ENCODE data around the gene SLX9.

DNA sequence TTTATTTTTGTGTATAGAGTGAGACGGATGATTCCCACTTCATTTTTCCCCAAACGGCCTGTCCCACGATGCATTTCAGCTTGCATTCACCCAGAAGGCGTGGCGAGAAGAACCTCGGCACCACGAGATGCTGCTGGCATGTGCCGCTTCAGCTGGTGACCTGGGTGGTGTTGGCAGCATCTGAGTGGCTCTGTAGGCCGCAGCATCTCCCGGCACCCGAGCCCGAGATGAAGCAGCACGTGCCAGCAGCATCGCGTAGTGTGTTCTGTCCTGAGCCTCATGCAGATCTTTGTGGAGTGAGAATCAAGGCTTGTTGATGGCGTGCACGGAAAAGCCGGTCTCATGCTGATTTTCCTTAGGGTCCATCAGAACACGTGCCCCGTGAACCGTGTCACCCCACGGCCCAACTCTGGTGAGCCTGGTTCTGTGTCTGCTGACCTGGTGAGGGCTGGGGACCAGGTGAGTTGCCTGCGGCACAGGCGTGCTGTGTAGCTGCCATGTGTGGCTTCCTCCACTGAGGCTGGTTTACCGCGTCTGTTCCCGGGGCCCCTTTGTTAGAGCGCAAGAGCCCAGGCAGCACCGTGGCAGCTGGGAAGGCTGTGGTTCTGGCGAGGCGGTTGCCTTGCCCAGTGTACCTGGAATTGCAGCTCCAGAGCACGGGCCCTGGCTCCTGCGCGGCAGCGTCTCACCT, 16.7 kb downstream of the SLX9 start:
- TF ChIP-seq POLR2AphosphoS5 (IDR thresholded peaks at IDR 0.05; ENCODE audit: insufficient read depth, low read depth, low read length), result no peak
- TF ChIP-seq, protein P1, sequence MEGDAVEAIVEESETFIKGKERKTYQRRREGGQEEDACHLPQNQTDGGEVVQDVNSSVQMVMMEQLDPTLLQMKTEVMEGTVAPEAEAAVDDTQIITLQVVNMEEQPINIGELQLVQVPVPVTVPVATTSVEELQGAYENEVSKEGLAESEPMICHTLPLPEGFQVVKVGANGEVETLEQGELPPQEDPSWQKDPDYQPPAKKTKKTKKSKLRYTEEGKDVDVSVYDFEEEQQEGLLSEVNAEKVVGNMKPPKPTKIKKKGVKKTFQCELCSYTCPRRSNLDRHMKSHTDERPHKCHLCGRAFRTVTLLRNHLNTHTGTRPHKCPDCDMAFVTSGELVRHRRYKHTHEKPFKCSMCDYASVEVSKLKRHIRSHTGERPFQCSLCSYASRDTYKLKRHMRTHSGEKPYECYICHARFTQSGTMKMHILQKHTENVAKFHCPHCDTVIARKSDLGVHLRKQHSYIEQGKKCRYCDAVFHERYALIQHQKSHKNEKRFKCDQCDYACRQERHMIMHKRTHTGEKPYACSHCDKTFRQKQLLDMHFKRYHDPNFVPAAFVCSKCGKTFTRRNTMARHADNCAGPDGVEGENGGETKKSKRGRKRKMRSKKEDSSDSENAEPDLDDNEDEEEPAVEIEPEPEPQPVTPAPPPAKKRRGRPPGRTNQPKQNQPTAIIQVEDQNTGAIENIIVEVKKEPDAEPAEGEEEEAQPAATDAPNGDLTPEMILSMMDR (IDR thresholded peaks at IDR 0.05; ENCODE audit: extremely low read depth in 1 of 2, insufficient read depth in 1 of 2, low read depth in 1 of 2, low read length in 2 of 2), result no peak

Data from endothelial cell of umbilical vein (primary cell).